ENCODE measurements around the gene APOB. TPM values are rescaled to one million over a fixed set of nuclear protein-coding genes. Genes with fewer than 3 reads are reported as not detected.

APOB gene
- total and polyA plus RNA-seq, 2 of the 13 experiments (the other 11 are each of a cell fraction or from before 2014, with no cell fraction given) = 1,569 to 2,515 TPM

GRCh38 chr2:21020031-21020667 lies 23.7 kb downstream of the APOB start (continued):
- TF ChIP-seq ZEB1 (IDR thresholded peaks at IDR 0.05; ENCODE audit: insufficient replicate concordance, low read depth) (no peak), MBD4 (IDR thresholded peaks at IDR 0.05; ENCODE audit: borderline replicate concordance, low read length) (peak; percentile 92), PRDM4 (CRISPR knock-in tag; IDR thresholded peaks at IDR 0.05; ENCODE audit: borderline replicate concordance) (no peak), CREBL2 (CRISPR knock-in tag; IDR thresholded peaks at IDR 0.05; ENCODE audit: borderline replicate concordance) (no peak), ATAD3A (CRISPR knock-in tag; IDR thresholded peaks at IDR 0.05) (no peak), ZNF678 (CRISPR knock-in tag; IDR thresholded peaks at IDR 0.05) (no peak), MTA3 (CRISPR knock-in tag; IDR thresholded peaks at IDR 0.05) (no peak), ZNF639 (CRISPR knock-in tag; conservative IDR thresholded peaks at IDR 0.05) (no peak), ZNF264 (CRISPR knock-in tag; IDR thresholded peaks at IDR 0.05) (no peak), ZNF740 (CRISPR knock-in tag; IDR thresholded peaks at IDR 0.05) (no peak), ZBTB20 (CRISPR knock-in tag; IDR thresholded peaks at IDR 0.05; ENCODE audit: borderline replicate concordance, low read depth) (no peak), DNMT1 (CRISPR knock-in tag; IDR thresholded peaks at IDR 0.05) (no peak), ZNF121 (CRISPR knock-in tag; IDR thresholded peaks at IDR 0.05) (no peak), MEIS2 (CRISPR knock-in tag; IDR thresholded peaks at IDR 0.05) (no peak), RAD21 (CRISPR knock-in tag; IDR thresholded peaks at IDR 0.05) (no peak; the same call in 1 of the 2 replicates), ZNF530 (CRISPR knock-in tag; IDR thresholded peaks at IDR 0.05; ENCODE audit: low read depth) (no peak), MZF1 (CRISPR knock-in tag; IDR thresholded peaks at IDR 0.05; ENCODE audit: borderline replicate concordance) (no peak), SP1 (IDR thresholded peaks at IDR 0.05) (no peak), SP1 (CRISPR knock-in tag; IDR thresholded peaks at IDR 0.05) (no peak), ZFP82 (CRISPR knock-in tag; IDR thresholded peaks at IDR 0.05; ENCODE audit: borderline replicate concordance) (no peak), THAP9 (CRISPR knock-in tag; IDR thresholded peaks at IDR 0.05; ENCODE audit: borderline replicate concordance) (no peak), PLRG1 (conservative IDR thresholded peaks at IDR 0.05) (no peak), ARNTL (CRISPR knock-in tag; IDR thresholded peaks at IDR 0.05) (no peak)

All from HepG2 (cell line).